Central memory CD8-positive, alpha-beta T cell (primary cell): ENCODE measurements around the gene STIM1.
A peak's percentile ranks its signal among the peaks of the same experiment; 100 is the strongest.

Experiments
- ATAC-seq: fragments of 150-1000 bp; cut with Tn5 transposase; replicated peaks from 2 replicates; pipeline ENCODE4 v1.10.0; 2022; ENCODE audit warnings: mild to moderate bottlenecking, moderate FRiP score, moderate number of reproducible peaks; ENCODE audit not compliant: poor library complexity, severe bottlenecking; ENCODE audit errors: extremely low read depth
- DNase-seq, 2 donors: peaks; one replicate each; pipeline ENCODE4 v3.0.0; 2021; ENCODE audit warnings: low spot score in 2 of 2
- H3K27ac Mint-ChIP-seq: one replicate; pipeline ENCODE4 v1.8.0; 2022; ENCODE audit warnings: low read depth, mild to moderate bottlenecking, moderate library complexity, mixed read lengths
- H3K27me3 Mint-ChIP-seq: one replicate; pipeline ENCODE4 v1.8.0; 2022; ENCODE audit warnings: mixed read lengths
- H3K36me3 Mint-ChIP-seq: one replicate; pipeline ENCODE4 v1.8.0; 2022; ENCODE audit warnings: mild to moderate bottlenecking, moderate library complexity, mixed read lengths; ENCODE audit not compliant: insufficient read depth
- H3K4me1 Mint-ChIP-seq: one replicate; pipeline ENCODE4 v1.8.0; 2022; ENCODE audit warnings: mixed read lengths
- H3K4me3 Mint-ChIP-seq: one replicate; pipeline ENCODE4 v1.8.0; 2022; ENCODE audit warnings: mild to moderate bottlenecking, moderate library complexity, mixed read lengths
- H3K9me3 Mint-ChIP-seq: one replicate; pipeline ENCODE4 v1.8.0; 2022; ENCODE audit warnings: mixed read lengths

Gene STIM1

GRCh38 chr11:3926458-3927095, 71.1 kb downstream of the STIM1 start:
- no peak for ATAC-seq
- Mint-ChIP-seq H3K36me3 (peaks cover 3% of the 10 kb centered on the region), H3K27me3 (no peaks in the 10 kb centered on the region), H3K27ac (no peak overlapping the region), H3K4me3 (no peak overlapping the region), H3K4me1 (peaks cover 52% of the 10 kb centered on the region), H3K9me3 (no peaks in the 10 kb centered on the region)
- no peak for DNase-seq

- H3K9me3 Mint-ChIP-seq = no peaks in the 10 kb centered on the region
- ATAC-seq = no peak
- peaks cover 3% of the 10 kb centered on the region for H3K36me3 Mint-ChIP-seq
- DNase-seq = no peak
- no peak overlapping the region for H3K27ac Mint-ChIP-seq
- H3K4me3 Mint-ChIP-seq = no peak overlapping the region
- peaks cover 45% of the 10 kb centered on the region for H3K4me1 Mint-ChIP-seq
- no peaks in the 10 kb centered on the region for H3K27me3 Mint-ChIP-seq
Observed at GRCh38 chr11:3927129-3927796, 71.8 kb downstream of the STIM1 start.

- H3K4me1 Mint-ChIP-seq = peaks cover 57% of the 10 kb centered on the region
- H3K4me3 Mint-ChIP-seq = no peak overlapping the region
- no peak for DNase-seq
- H3K36me3 Mint-ChIP-seq = peaks cover 4% of the 10 kb centered on the region
- H3K9me3 Mint-ChIP-seq = no peaks in the 10 kb centered on the region
- no peak overlapping the region for H3K27ac Mint-ChIP-seq
- H3K27me3 Mint-ChIP-seq = no peaks in the 10 kb centered on the region
- no peak for ATAC-seq
Observed at GRCh38 chr11:3929232-3929631, 73.8 kb downstream of the STIM1 start.

- peaks cover 61% of the 10 kb centered on the region for H3K4me1 Mint-ChIP-seq
Observed at GRCh38 chr11:3929649-3930048, 74.2 kb downstream of the STIM1 start.

GRCh38 chr11:3932698-3933097, 77.2 kb downstream of the STIM1 start:
- DNase-seq (no peak), ATAC-seq (no peak)
- Mint-ChIP-seq H3K27me3 (no peaks in the 10 kb centered on the region), H3K27ac (no peak overlapping the region), H3K36me3 (peaks cover 4% of the 10 kb centered on the region), H3K4me3 (no peak overlapping the region), H3K9me3 (no peaks in the 10 kb centered on the region), H3K4me1 (peaks cover 73% of the 10 kb centered on the region)

More at GRCh38 chr11:3929649-3930048, 74.2 kb downstream of the STIM1 start:
- Mint-ChIP-seq H3K27me3 (no peaks in the 10 kb centered on the region), H3K9me3 (no peaks in the 10 kb centered on the region), H3K27ac (no peak overlapping the region), H3K36me3 (peaks cover 4% of the 10 kb centered on the region), H3K4me3 (no peak overlapping the region)
- ATAC-seq (no peak), DNase-seq (no peak)

- Mint-ChIP-seq H3K4me1 (peaks cover 70% of the 10 kb centered on the region), H3K27me3 (no peaks in the 10 kb centered on the region), H3K36me3 (peaks cover 4% of the 10 kb centered on the region), H3K4me3 (no peak overlapping the region), H3K9me3 (no peaks in the 10 kb centered on the region), H3K27ac (no peak overlapping the region)
- no peak for ATAC-seq
- no peak for DNase-seq
Observed at GRCh38 chr11:3933165-3933628, 77.7 kb downstream of the STIM1 start.

GRCh38 chr11:3934658-3935057, 79.2 kb downstream of the STIM1 start:
- Mint-ChIP-seq H3K36me3 (peaks cover 2% of the 10 kb centered on the region), H3K4me1 (peaks cover 70% of the 10 kb centered on the region), H3K27ac (peak overlapping the region; percentile 77)

GRCh38 chr11:3936517-3936916, 81.1 kb downstream of the STIM1 start:
- ATAC-seq = no peak
- Mint-ChIP-seq H3K4me1 (peaks cover 78% of the 10 kb centered on the region), H3K36me3 (peaks cover 2% of the 10 kb centered on the region), H3K4me3 (no peak overlapping the region), H3K9me3 (no peaks in the 10 kb centered on the region), H3K27me3 (no peaks in the 10 kb centered on the region), H3K27ac (peak overlapping the region; percentile 67)
- no peak for DNase-seq

More at GRCh38 chr11:3934658-3935057, 79.2 kb downstream of the STIM1 start:
- Mint-ChIP-seq H3K9me3 (no peaks in the 10 kb centered on the region), H3K4me3 (no peak overlapping the region), H3K27me3 (no peaks in the 10 kb centered on the region)
- DNase-seq (no peak), ATAC-seq (no peak)

- Mint-ChIP-seq H3K27me3 (no peaks in the 10 kb centered on the region), H3K4me3 (no peak overlapping the region), H3K4me1 (peaks cover 91% of the 10 kb centered on the region), H3K36me3 (peaks cover 2% of the 10 kb centered on the region), H3K9me3 (no peaks in the 10 kb centered on the region), H3K27ac (peak overlapping the region; percentile 60)
- no peak for DNase-seq
- no peak for ATAC-seq
Observed at GRCh38 chr11:3939211-3939610, 83.7 kb downstream of the STIM1 start.

- no peaks in the 10 kb centered on the region for H3K27me3 Mint-ChIP-seq
- H3K27ac Mint-ChIP-seq = peak overlapping the region; percentile 54
- DNase-seq (no peak), ATAC-seq (no peak)
- H3K9me3 Mint-ChIP-seq = no peaks in the 10 kb centered on the region
- peaks cover 91% of the 10 kb centered on the region for H3K4me1 Mint-ChIP-seq
- H3K4me3 Mint-ChIP-seq = no peak overlapping the region
- peaks cover 2% of the 10 kb centered on the region for H3K36me3 Mint-ChIP-seq
Observed at GRCh38 chr11:3939651-3940190, 84.3 kb downstream of the STIM1 start.

- Mint-ChIP-seq H3K9me3 (no peaks in the 10 kb centered on the region), H3K4me3 (peak overlapping the region; percentile 8), H3K27ac (peak overlapping the region; percentile 54), H3K36me3 (peaks cover 7% of the 10 kb centered on the region), H3K27me3 (no peaks in the 10 kb centered on the region), H3K4me1 (peaks cover 92% of the 10 kb centered on the region)
- no peak for DNase-seq
- ATAC-seq = peak; percentile 56
Observed at GRCh38 chr11:3942160-3942955, 86.9 kb downstream of the STIM1 start.

- Mint-ChIP-seq H3K27ac (peak overlapping the region; percentile 54), H3K27me3 (no peaks in the 10 kb centered on the region), H3K4me3 (peak overlapping the region; percentile 8), H3K36me3 (peaks cover 7% of the 10 kb centered on the region), H3K4me1 (peaks cover 93% of the 10 kb centered on the region), H3K9me3 (no peaks in the 10 kb centered on the region)
- ATAC-seq (peak; percentile 1), DNase-seq (no peak)
Observed at GRCh38 chr11:3942956-3943497, 87.6 kb downstream of the STIM1 start.
